GM21528 (cell line): Measurements from ENCODE around the gene LHFPL2.
"Not testable (repeated sequence)": the region's sequence is repeated elsewhere in the genome, so short reads cannot be mapped to it uniquely, and the experiment has no call there.

ENCODE experiments used
- ATAC-seq: cut with Tn5 transposase; IDR thresholded peaks from one replicate; pipeline ENCODE4 v1.9.1; 2021; ENCODE audit warnings: mild to moderate bottlenecking, moderate library complexity; ENCODE audit not compliant: unreplicated experiment, low FRiP score

The LHFPL2 gene

GRCh38 chr5:78624011-78624541, 24.5 kb downstream of the LHFPL2 start:
- no peak for ATAC-seq

GRCh38 chr5:78622302-78622971, 26.1 kb downstream of the LHFPL2 start:
- no peak for ATAC-seq

- ATAC-seq: no peak
Observed at GRCh38 chr5:78621291-78621738, 27.3 kb downstream of the LHFPL2 start.

- not testable (repeated sequence) for ATAC-seq
Observed at GRCh38 chr5:78620119-78620518, 28.5 kb downstream of the LHFPL2 start.

- ATAC-seq: no peak
Observed at GRCh38 chr5:78618303-78618702, 30.3 kb downstream of the LHFPL2 start.

GRCh38 chr5:78615697-78616096, 32.9 kb downstream of the LHFPL2 start:
- no peak for ATAC-seq

- no peak for ATAC-seq
Observed at GRCh38 chr5:78614816-78615215, 33.8 kb downstream of the LHFPL2 start.

GRCh38 chr5:78613756-78614155, 34.8 kb downstream of the LHFPL2 start:
- ATAC-seq: no peak

GRCh38 chr5:78613151-78613533, 35.4 kb downstream of the LHFPL2 start:
- no peak for ATAC-seq

- ATAC-seq: no peak
Observed at GRCh38 chr5:78612227-78613150, 36.1 kb downstream of the LHFPL2 start.

- ATAC-seq: no peak
Observed at GRCh38 chr5:78611126-78611605, 37.4 kb downstream of the LHFPL2 start.

GRCh38 chr5:78610636-78611035, 37.9 kb downstream of the LHFPL2 start:
- no peak for ATAC-seq

- no peak for ATAC-seq
Observed at GRCh38 chr5:78610163-78610583, 38.4 kb downstream of the LHFPL2 start.

GRCh38 chr5:78607864-78608263, 40.7 kb downstream of the LHFPL2 start:
- ATAC-seq: no peak

- ATAC-seq: no peak
Observed at GRCh38 chr5:78606241-78606640, 42.3 kb downstream of the LHFPL2 start.

- no peak for ATAC-seq
Observed at GRCh38 chr5:78605611-78606010, 43.0 kb downstream of the LHFPL2 start.

GRCh38 chr5:78604689-78605285, 43.8 kb downstream of the LHFPL2 start:
- no peak for ATAC-seq

GRCh38 chr5:78603636-78604175, 44.9 kb downstream of the LHFPL2 start:
- ATAC-seq: no peak

GRCh38 chr5:78602400-78602799, 46.2 kb downstream of the LHFPL2 start:
- ATAC-seq: no peak

- no peak for ATAC-seq
Observed at GRCh38 chr5:78601559-78602314, 46.8 kb downstream of the LHFPL2 start.
